ENCODE measurements around the gene XIRP2.

- TF ChIP-seq POLR2AphosphoS5 (IDR thresholded peaks at IDR 0.05; ENCODE audit: borderline replicate concordance, low read depth, low read length) = no peak
- no peak for TF ChIP-seq EZH2 (IDR thresholded peaks at IDR 0.05)
- no peak for TF ChIP-seq FOXP2 (optimal IDR thresholded peaks at IDR 0.05; ENCODE audit: control extremely low read depth, extremely low read length, insufficient read depth)
Observed at GRCh38 chr2:167298017-167298416, 409.7 kb downstream of the XIRP2 start.

Measured in SK-N-MC (cell line).